Progenitor cell of endocrine pancreas (in vitro differentiated cells): ENCODE measurements around the gene ODC1. TPM values are rescaled to one million over a fixed set of nuclear protein-coding genes. Genes with fewer than 3 reads are reported as not detected.

ENCODE experiments used
- DNase-seq: peaks from one replicate; pipeline ENCODE4 v3.0.0; 2021; ENCODE audit warnings: low spot score; ENCODE audit not compliant: unreplicated experiment
- H3K27ac Mint-ChIP-seq: 2 replicates; pipeline ENCODE4 v1.8.0; 2021; ENCODE audit warnings: mild to moderate bottlenecking, moderate library complexity, mixed read lengths
- H3K27me3 Mint-ChIP-seq: 2 replicates; pipeline ENCODE4 v1.8.0; 2021; ENCODE audit warnings: mixed read lengths
- H3K36me3 Mint-ChIP-seq: 2 replicates; pipeline ENCODE4 v1.8.0; 2022; ENCODE audit warnings: mixed read lengths; ENCODE audit not compliant: insufficient read depth
- H3K4me1 Mint-ChIP-seq: 2 replicates; pipeline ENCODE4 v1.8.0; 2021; ENCODE audit warnings: low read depth, mixed read lengths
- H3K4me3 Mint-ChIP-seq: 2 replicates; pipeline ENCODE4 v1.8.0; 2021; ENCODE audit warnings: low read depth, mild to moderate bottlenecking, moderate library complexity, mixed read lengths
- H3K9me3 Mint-ChIP-seq: 2 replicates; pipeline ENCODE4 v1.8.0; 2021; ENCODE audit warnings: low read depth, mixed read lengths
- total RNA-seq: library from RNA; stranded (reverse); gene quantifications from 2 replicates; pipeline ENCODE4 v1.2.1, GENCODE V29; 2021
- TF ChIP-seq, protein P1 (sequence below): fragments of 200-600 bp; sonication (generic); IDR thresholded peaks from one replicate; pipeline ENCODE4 v1.5.0; 2021; ENCODE audit warnings: antibody characterized with exemption, mild to moderate bottlenecking; ENCODE audit not compliant: unreplicated experiment

Gene ODC1
- total RNA-seq, 1 donor from 2014 or later: 252 TPM

- TF ChIP-seq, protein P1, sequence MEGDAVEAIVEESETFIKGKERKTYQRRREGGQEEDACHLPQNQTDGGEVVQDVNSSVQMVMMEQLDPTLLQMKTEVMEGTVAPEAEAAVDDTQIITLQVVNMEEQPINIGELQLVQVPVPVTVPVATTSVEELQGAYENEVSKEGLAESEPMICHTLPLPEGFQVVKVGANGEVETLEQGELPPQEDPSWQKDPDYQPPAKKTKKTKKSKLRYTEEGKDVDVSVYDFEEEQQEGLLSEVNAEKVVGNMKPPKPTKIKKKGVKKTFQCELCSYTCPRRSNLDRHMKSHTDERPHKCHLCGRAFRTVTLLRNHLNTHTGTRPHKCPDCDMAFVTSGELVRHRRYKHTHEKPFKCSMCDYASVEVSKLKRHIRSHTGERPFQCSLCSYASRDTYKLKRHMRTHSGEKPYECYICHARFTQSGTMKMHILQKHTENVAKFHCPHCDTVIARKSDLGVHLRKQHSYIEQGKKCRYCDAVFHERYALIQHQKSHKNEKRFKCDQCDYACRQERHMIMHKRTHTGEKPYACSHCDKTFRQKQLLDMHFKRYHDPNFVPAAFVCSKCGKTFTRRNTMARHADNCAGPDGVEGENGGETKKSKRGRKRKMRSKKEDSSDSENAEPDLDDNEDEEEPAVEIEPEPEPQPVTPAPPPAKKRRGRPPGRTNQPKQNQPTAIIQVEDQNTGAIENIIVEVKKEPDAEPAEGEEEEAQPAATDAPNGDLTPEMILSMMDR: no peak
- H3K4me3 Mint-ChIP-seq: no peak overlapping the region
- H3K36me3 Mint-ChIP-seq: peaks cover 1% of the 10 kb centered on the region
- peaks cover 4% of the 10 kb centered on the region for H3K27me3 Mint-ChIP-seq
- no peaks in the 10 kb centered on the region for H3K9me3 Mint-ChIP-seq
- H3K27ac Mint-ChIP-seq: no peak overlapping the region
- no peaks in the 10 kb centered on the region for H3K4me1 Mint-ChIP-seq
- DNase-seq: no peak
Observed at GRCh38 chr2:10427618-10427949, 20.5 kb downstream of the ODC1 start.

DNA sequence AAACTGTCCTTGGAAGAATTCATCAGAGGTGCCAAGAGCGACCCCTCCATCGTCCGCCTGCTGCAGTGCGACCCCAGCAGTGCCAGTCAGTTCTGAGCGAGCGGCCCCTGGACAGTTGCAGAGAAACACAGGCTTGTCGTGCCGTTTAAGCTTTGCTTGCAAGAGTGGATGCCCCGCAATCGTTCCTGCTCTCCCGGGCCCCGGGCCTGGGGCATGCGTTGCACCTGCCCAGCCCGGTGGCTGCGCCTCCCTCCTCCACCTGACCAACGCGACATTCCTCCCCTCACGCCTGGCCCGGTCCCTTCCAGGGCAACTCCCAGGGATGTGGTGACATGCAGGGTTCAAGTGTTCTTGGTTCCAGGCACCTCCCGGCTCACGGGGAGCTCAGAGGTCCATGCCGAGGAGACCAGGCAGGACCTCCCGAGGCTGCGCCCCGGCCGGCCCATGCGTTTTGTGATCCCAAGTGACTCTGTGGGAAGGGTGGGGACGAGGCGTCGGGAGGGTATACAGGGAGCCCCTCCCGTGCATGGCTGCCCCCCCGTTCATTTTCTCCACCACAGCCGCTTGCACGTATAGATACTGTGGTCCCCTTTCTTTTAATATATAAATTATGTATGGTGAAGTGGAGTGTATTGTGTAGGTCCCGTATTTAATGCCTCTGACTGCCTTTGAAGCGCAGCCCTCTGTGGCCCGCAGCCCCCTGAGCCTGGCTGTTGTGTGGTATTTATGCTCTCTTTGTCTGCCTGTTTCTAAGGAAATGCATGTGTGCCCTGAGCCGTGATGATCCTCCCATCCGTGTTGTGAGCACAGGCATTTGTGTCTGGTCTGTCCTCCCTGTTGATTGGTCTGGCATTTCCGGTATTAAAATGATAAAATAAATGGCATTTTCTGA lies 21.2 kb downstream of the ODC1 start:
- Mint-ChIP-seq H3K9me3 (no peaks in the 10 kb centered on the region), H3K27ac (no peak overlapping the region)

DNA sequence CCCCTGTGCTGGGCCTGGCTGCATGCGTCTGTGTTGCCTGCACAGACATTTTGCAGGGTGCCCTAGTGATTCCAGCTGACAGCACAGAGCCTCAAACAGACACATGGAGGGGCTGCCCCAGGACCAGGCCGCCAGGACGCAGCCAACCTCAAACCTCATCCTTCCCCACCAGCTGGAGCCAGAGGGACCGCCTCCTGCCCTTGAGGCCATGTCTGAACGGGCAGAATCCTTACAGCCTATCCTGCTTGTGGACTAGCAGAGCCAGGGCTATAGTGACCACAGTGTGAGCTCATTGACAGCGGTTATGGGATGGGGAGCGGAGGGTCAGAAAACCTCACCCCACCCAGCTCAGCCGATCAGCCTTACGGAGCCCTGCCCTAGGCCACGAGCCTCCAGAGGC lies 22.4 kb downstream of the ODC1 start:
- no peak for DNase-seq
- no peak overlapping the region for H3K4me3 Mint-ChIP-seq
- no peak overlapping the region for H3K27ac Mint-ChIP-seq
- H3K4me1 Mint-ChIP-seq: no peaks in the 10 kb centered on the region
- TF ChIP-seq, protein P1: no peak
- peaks cover 1% of the 10 kb centered on the region for H3K36me3 Mint-ChIP-seq
- no peaks in the 10 kb centered on the region for H3K9me3 Mint-ChIP-seq
- H3K27me3 Mint-ChIP-seq: no peaks in the 10 kb centered on the region

More for the DNA sequence above, 21.2 kb downstream of the ODC1 start:
- TF ChIP-seq, protein P1: no peak
- peaks cover 1% of the 10 kb centered on the region for H3K36me3 Mint-ChIP-seq
- DNase-seq: no peak
- H3K27me3 Mint-ChIP-seq: peaks cover 4% of the 10 kb centered on the region
- H3K4me3 Mint-ChIP-seq: no peak overlapping the region
- H3K4me1 Mint-ChIP-seq: no peaks in the 10 kb centered on the region

GRCh38 chr2:10424916-10425505 lies 23.1 kb downstream of the ODC1 start:
- Mint-ChIP-seq H3K4me3 (no peak overlapping the region), H3K36me3 (peaks cover 1% of the 10 kb centered on the region), H3K4me1 (no peaks in the 10 kb centered on the region), H3K9me3 (no peaks in the 10 kb centered on the region), H3K27ac (no peak overlapping the region), H3K27me3 (no peaks in the 10 kb centered on the region)
- TF ChIP-seq, protein P1: no peak
- no peak for DNase-seq

GRCh38 chr2:10424051-10424450 lies 24.1 kb downstream of the ODC1 start:
- Mint-ChIP-seq H3K27me3 (no peaks in the 10 kb centered on the region), H3K4me3 (no peak overlapping the region), H3K36me3 (peaks cover 1% of the 10 kb centered on the region), H3K9me3 (no peaks in the 10 kb centered on the region), H3K4me1 (no peaks in the 10 kb centered on the region), H3K27ac (no peak overlapping the region)
- no peak for DNase-seq
- TF ChIP-seq, protein P1: no peak
